GM23338 (cell line): ENCODE results near the gene ZNF609. TPM values are rescaled to one million over a fixed set of nuclear protein-coding genes. Genes with fewer than 3 reads are reported as not detected.

Source experiments
- ATAC-seq: fragments of 200-7000 bp; cut with Tn5 transposase; 3 replicates; pipeline ENCODE4 v1.9.1; 2020
- DNase-seq: peaks from one replicate; pipeline ENCODE4 v3.0.0-alpha.2; 2015; ENCODE audit warnings: low spot score
- H2AFZ ChIP-seq: fragments of 200-600 bp; sonication (generic); 2 replicates; pipeline ENCODE4 v1.8.0; 2016; ENCODE audit warnings: antibody characterized with exemption, mild to moderate bottlenecking, moderate library complexity
- H3F3A ChIP-seq: fragments of 200-600 bp; sonication (generic); replicated peaks from 2 replicates; pipeline ENCODE4 v1.8.0; 2017; ENCODE audit warnings: antibody characterized with exemption, mixed run types, low read depth
- H3K27ac ChIP-seq: fragments of 200-600 bp; sonication (generic); 2 replicates; pipeline ENCODE4 v1.6.1; 2016; ENCODE audit warnings: low read depth
- H3K27me3 ChIP-seq: fragments of 200-600 bp; sonication (generic); 2 replicates; pipeline ENCODE4 v1.8.0; 2016; ENCODE audit warnings: mild to moderate bottlenecking, mixed run types, moderate library complexity; ENCODE audit not compliant: insufficient read depth
- H3K36me3 ChIP-seq: fragments of 200-600 bp; sonication (generic); 2 replicates; pipeline ENCODE4 v1.8.0; 2016; ENCODE audit warnings: mild to moderate bottlenecking; ENCODE audit not compliant: insufficient read depth
- H3K4me1 ChIP-seq: fragments of 200-600 bp; sonication (generic); 2 replicates; pipeline ENCODE4 v1.8.0; 2016; ENCODE audit warnings: mild to moderate bottlenecking, moderate library complexity; ENCODE audit not compliant: insufficient read depth
- H3K4me2 ChIP-seq: fragments of 200-600 bp; sonication (generic); 2 replicates; pipeline ENCODE4 v1.7.1; 2017; ENCODE audit warnings: mixed run types
- H3K4me3 ChIP-seq: fragments of 200-600 bp; sonication (generic); 2 replicates; pipeline ENCODE4 v1.6.1; 2016; ENCODE audit warnings: mixed run types
- H3K79me2 ChIP-seq: fragments of 200-600 bp; sonication (generic); replicated peaks from 2 replicates; pipeline ENCODE4 v1.8.0; 2017; ENCODE audit warnings: mild to moderate bottlenecking; ENCODE audit not compliant: insufficient read depth
- H3K9me2 ChIP-seq: fragments of 200-600 bp; sonication (generic); 2 replicates; pipeline ENCODE4 v1.8.0; 2017; ENCODE audit not compliant: insufficient read depth
- H4K20me1 ChIP-seq: fragments of 200-600 bp; sonication (generic); replicated peaks from 2 replicates; pipeline ENCODE4 v1.8.0; 2017; ENCODE audit warnings: mild to moderate bottlenecking; ENCODE audit not compliant: insufficient read depth
- H3K27ac Mint-ChIP-seq: 2 replicates; pipeline ENCODE4 v1.8.0; 2020; ENCODE audit warnings: inconsistent platforms, mild to moderate bottlenecking, moderate library complexity, mixed read lengths
- H3K27me3 Mint-ChIP-seq: 3 replicates; pipeline ENCODE4 v1.8.0; 2022; ENCODE audit warnings: low read depth, mild to moderate bottlenecking, moderate library complexity, mixed read lengths, inconsistent platforms; ENCODE audit not compliant: insufficient read depth, poor library complexity
- H3K36me3 Mint-ChIP-seq: 3 replicates; pipeline ENCODE4 v1.8.0; 2021; ENCODE audit warnings: low read depth, mild to moderate bottlenecking, inconsistent platforms, moderate library complexity, mixed read lengths
- H3K4me1 Mint-ChIP-seq: 3 replicates; pipeline ENCODE4 v1.8.0; 2020; ENCODE audit warnings: mild to moderate bottlenecking, inconsistent platforms, mixed read lengths
- H3K4me3 Mint-ChIP-seq: 3 replicates; pipeline ENCODE4 v1.8.0; 2021; ENCODE audit warnings: moderate library complexity, mild to moderate bottlenecking, inconsistent platforms, mixed read lengths
- H3K9me3 Mint-ChIP-seq: 3 replicates; pipeline ENCODE4 v1.8.0; 2020; ENCODE audit warnings: moderate library complexity, mild to moderate bottlenecking, inconsistent platforms, mixed read lengths
- EZH2 ChIP-seq: fragments of 200-600 bp; sonication (generic); IDR thresholded peaks from one replicate; pipeline ENCODE4 v1.8.0; 2017; ENCODE audit warnings: antibody characterized with exemption, mild to moderate bottlenecking, low read depth; ENCODE audit not compliant: unreplicated experiment
- EZH2phosphoT487 ChIP-seq: fragments of 200-600 bp; sonication (generic); IDR thresholded peaks from one replicate; pipeline ENCODE4 v1.8.1; 2018; ENCODE audit warnings: antibody characterized with exemption; ENCODE audit not compliant: unreplicated experiment
- JUNB ChIP-seq: IDR thresholded peaks from one replicate; pipeline ENCODE4 v1.6.1; 2016; ENCODE audit warnings: antibody characterized with exemption; ENCODE audit not compliant: unreplicated experiment
- POLR2AphosphoS5 ChIP-seq: IDR thresholded peaks from 2 replicates; pipeline ENCODE4 v1.6.1; 2016; ENCODE audit warnings: antibody characterized with exemption, low read depth
- ZNF114 ChIP-seq: fragments of 250-450 bp; sonication (Bioruptor Pico); IDR thresholded peaks from 2 replicates; pipeline ENCODE4 v1.5.0; 2020; ENCODE audit warnings: mild to moderate bottlenecking, moderate library complexity
- ZNF331 ChIP-seq: fragments of 250-450 bp; sonication (Bioruptor Pico); IDR thresholded peaks from 2 replicates; pipeline ENCODE4 v1.5.0; 2020; ENCODE audit warnings: low read depth, mild to moderate bottlenecking, moderate library complexity
- polyA plus RNA-seq: library from polyadenylated mRNA; unstranded; fragments of >200 nt; fragmentation: Nextera tagmentation; extraction: Ambion mirVana; gene quantifications from 2 replicates; pipeline ENCODE4 v1.2.1, GENCODE V29; 2016
- total RNA-seq: library from RNA; depleted of rRNA; stranded (reverse); fragments of >200 nt; shearing (Covaris generic); gene quantifications from 2 replicates; pipeline ENCODE4 v1.2.3, GENCODE V29; 2014
- TF ChIP-seq, protein P1 (sequence below): IDR thresholded peaks from one replicate; pipeline ENCODE4 v1.6.1; 2018; ENCODE audit warnings: antibody characterized with exemption; ENCODE audit not compliant: unreplicated experiment
- TF ChIP-seq, protein P2 (sequence below): IDR thresholded peaks from 2 replicates; pipeline ENCODE4 v1.6.1; 2016; ENCODE audit warnings: antibody characterized with exemption
- TF ChIP-seq, protein P3 (sequence below), 2 experiments: fragments of 200-600 bp in 1 of 2; sonication (generic) in 1 of 2; conservative IDR thresholded peaks; 2 replicates each; pipeline versions ENCODE4 v1.5.1 to v1.6.1; 2016 to 2017; ENCODE audit warnings: antibody characterized with exemption in 2 of 2, low read depth in 2 of 2, mild to moderate bottlenecking in 2 of 2, moderate library complexity in 1 of 2

ZNF609 gene
- total and polyA plus RNA-seq, 2 experiments from 2014 or later, result 26.4 to 40.2 TPM

DNA sequence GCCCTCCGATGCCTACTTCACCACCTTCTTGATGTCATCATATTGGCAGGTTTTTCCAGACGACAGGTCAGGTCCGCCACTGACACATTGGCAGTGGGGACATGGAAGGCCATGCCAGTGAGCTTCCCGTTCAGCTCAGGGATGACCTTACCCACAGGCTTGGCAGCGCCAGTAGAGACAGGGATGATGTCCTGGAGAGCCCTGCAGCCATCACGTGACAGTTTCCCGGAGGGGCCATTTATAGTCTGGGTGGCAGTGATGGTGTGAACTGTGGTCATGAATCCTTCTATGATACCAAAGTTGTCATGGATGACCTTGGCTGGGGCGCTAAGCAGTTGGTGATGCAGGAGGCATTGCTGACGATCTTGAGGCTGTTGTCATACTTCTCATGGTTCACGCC lies 68.5 kb downstream of the ZNF609 start:
- no peak overlapping the region for H3K27ac ChIP-seq

DNA sequence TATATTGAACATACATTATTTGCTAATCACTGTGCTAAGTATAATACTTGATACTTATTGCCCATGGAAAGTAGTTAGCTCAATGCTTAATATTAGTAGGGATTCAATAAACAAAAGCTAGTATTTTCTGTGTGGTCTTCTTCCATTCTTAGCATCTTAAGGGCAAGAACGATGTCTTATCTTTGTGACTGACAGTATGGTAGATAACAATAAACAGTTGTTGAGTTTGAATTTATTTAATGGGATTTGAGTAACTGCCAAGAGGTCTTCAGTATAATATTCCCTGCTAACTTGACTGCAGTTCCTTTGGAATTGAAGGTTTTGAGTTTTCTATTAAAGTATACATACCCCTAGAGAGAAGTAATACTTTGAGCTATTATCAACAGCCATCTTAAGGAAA lies 70.1 kb downstream of the ZNF609 start:
- Histone ChIP-seq H3K4me3 (no peak overlapping the region), H3F3A (no peaks in the 10 kb centered on the region), H4K20me1 (peaks cover 50% of the 10 kb centered on the region), H3K79me2 (peaks cover 98% of the 10 kb centered on the region), H3K4me2 (no peak overlapping the region), H3K9me2 (no peaks in the 10 kb centered on the region), H3K27ac (no peak overlapping the region), H3K27me3 (no peaks in the 10 kb centered on the region), H3K36me3 (no peaks in the 10 kb centered on the region), H3K4me1 (no peaks in the 10 kb centered on the region), H2AFZ (no peak overlapping the region)
- DNase-seq (no peak), ATAC-seq (no peak)
- no peak overlapping the region for H3K4me3 Mint-ChIP-seq
- no peaks in the 10 kb centered on the region for H3K9me3 Mint-ChIP-seq
- H3K27ac Mint-ChIP-seq, result no peak overlapping the region
- H3K4me1 Mint-ChIP-seq, result peaks cover 23% of the 10 kb centered on the region
- peaks cover 3% of the 10 kb centered on the region for H3K27me3 Mint-ChIP-seq
- H3K36me3 Mint-ChIP-seq, result no peaks in the 10 kb centered on the region
- TF ChIP-seq ZNF331 (CRISPR knock-in tag) (no peak), EZH2phosphoT487 (no peak), ZNF114 (no peak)
- TF ChIP-seq, protein P1, sequence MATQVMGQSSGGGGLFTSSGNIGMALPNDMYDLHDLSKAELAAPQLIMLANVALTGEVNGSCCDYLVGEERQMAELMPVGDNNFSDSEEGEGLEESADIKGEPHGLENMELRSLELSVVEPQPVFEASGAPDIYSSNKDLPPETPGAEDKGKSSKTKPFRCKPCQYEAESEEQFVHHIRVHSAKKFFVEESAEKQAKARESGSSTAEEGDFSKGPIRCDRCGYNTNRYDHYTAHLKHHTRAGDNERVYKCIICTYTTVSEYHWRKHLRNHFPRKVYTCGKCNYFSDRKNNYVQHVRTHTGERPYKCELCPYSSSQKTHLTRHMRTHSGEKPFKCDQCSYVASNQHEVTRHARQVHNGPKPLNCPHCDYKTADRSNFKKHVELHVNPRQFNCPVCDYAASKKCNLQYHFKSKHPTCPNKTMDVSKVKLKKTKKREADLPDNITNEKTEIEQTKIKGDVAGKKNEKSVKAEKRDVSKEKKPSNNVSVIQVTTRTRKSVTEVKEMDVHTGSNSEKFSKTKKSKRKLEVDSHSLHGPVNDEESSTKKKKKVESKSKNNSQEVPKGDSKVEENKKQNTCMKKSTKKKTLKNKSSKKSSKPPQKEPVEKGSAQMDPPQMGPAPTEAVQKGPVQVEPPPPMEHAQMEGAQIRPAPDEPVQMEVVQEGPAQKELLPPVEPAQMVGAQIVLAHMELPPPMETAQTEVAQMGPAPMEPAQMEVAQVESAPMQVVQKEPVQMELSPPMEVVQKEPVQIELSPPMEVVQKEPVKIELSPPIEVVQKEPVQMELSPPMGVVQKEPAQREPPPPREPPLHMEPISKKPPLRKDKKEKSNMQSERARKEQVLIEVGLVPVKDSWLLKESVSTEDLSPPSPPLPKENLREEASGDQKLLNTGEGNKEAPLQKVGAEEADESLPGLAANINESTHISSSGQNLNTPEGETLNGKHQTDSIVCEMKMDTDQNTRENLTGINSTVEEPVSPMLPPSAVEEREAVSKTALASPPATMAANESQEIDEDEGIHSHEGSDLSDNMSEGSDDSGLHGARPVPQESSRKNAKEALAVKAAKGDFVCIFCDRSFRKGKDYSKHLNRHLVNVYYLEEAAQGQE, result no peak

More for the DNA sequence above, 68.5 kb downstream of the ZNF609 start:
- no peak overlapping the region for H3K4me2 ChIP-seq
- Mint-ChIP-seq H3K9me3 (no peaks in the 10 kb centered on the region), H3K27ac (no peak overlapping the region), H3K36me3 (no peaks in the 10 kb centered on the region), H3K4me1 (peaks cover 31% of the 10 kb centered on the region), H3K4me3 (no peak overlapping the region), H3K27me3 (peaks cover 3% of the 10 kb centered on the region)
- no peak overlapping the region for H3K4me3 ChIP-seq
- DNase-seq (no peak), ATAC-seq (no peak)
- no peaks in the 10 kb centered on the region for H3K36me3 ChIP-seq
- H3F3A ChIP-seq, result no peaks in the 10 kb centered on the region
- H3K79me2 ChIP-seq, result peaks cover 98% of the 10 kb centered on the region
- peaks cover 54% of the 10 kb centered on the region for H4K20me1 ChIP-seq
- no peaks in the 10 kb centered on the region for H3K27me3 ChIP-seq
- TF ChIP-seq, protein P2, sequence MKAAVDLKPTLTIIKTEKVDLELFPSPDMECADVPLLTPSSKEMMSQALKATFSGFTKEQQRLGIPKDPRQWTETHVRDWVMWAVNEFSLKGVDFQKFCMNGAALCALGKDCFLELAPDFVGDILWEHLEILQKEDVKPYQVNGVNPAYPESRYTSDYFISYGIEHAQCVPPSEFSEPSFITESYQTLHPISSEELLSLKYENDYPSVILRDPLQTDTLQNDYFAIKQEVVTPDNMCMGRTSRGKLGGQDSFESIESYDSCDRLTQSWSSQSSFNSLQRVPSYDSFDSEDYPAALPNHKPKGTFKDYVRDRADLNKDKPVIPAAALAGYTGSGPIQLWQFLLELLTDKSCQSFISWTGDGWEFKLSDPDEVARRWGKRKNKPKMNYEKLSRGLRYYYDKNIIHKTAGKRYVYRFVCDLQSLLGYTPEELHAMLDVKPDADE, result no peak
- TF ChIP-seq ZNF114 (no peak), POLR2AphosphoS5 (no peak), JUNB (no peak), EZH2 (no peak), ZNF331 (CRISPR knock-in tag) (no peak)
- TF ChIP-seq, protein P3, sequence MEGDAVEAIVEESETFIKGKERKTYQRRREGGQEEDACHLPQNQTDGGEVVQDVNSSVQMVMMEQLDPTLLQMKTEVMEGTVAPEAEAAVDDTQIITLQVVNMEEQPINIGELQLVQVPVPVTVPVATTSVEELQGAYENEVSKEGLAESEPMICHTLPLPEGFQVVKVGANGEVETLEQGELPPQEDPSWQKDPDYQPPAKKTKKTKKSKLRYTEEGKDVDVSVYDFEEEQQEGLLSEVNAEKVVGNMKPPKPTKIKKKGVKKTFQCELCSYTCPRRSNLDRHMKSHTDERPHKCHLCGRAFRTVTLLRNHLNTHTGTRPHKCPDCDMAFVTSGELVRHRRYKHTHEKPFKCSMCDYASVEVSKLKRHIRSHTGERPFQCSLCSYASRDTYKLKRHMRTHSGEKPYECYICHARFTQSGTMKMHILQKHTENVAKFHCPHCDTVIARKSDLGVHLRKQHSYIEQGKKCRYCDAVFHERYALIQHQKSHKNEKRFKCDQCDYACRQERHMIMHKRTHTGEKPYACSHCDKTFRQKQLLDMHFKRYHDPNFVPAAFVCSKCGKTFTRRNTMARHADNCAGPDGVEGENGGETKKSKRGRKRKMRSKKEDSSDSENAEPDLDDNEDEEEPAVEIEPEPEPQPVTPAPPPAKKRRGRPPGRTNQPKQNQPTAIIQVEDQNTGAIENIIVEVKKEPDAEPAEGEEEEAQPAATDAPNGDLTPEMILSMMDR (conservative IDR thresholded peaks at IDR 0.05; ENCODE audit: low read depth in 2 of 2), result no peak
- no peaks in the 10 kb centered on the region for H3K9me2 ChIP-seq
- H2AFZ ChIP-seq, result no peak overlapping the region
- peaks cover 8% of the 10 kb centered on the region for H3K4me1 ChIP-seq
